T-helper 1 cell treated with Interleukin-12 subunit alpha and Interleukin-12 subunit beta and Interleukin-4 antibody, amounts not matched to agents 30 μg/mL and 1 μg/mL, for 36 hours (primary cell): ENCODE data around the gene SLC23A2.

Experiments
- H3K27ac Mint-ChIP-seq: one replicate; pipeline ENCODE4 v1.8.0; 2021; ENCODE audit warnings: mild to moderate bottlenecking, mixed read lengths
- H3K27me3 Mint-ChIP-seq: one replicate; pipeline ENCODE4 v1.8.0; 2021; ENCODE audit warnings: low read depth, mixed read lengths
- H3K36me3 Mint-ChIP-seq: one replicate; pipeline ENCODE4 v1.8.0; 2021; ENCODE audit warnings: low read depth, mixed read lengths
- H3K4me1 Mint-ChIP-seq: one replicate; pipeline ENCODE4 v1.8.0; 2021; ENCODE audit warnings: low read depth, mixed read lengths
- H3K4me3 Mint-ChIP-seq: one replicate; pipeline ENCODE4 v1.8.0; 2021; ENCODE audit warnings: mild to moderate bottlenecking, moderate library complexity, mixed read lengths
- H3K9me3 Mint-ChIP-seq: one replicate; pipeline ENCODE4 v1.8.0; 2021; ENCODE audit warnings: mixed read lengths

Gene SLC23A2

DNA sequence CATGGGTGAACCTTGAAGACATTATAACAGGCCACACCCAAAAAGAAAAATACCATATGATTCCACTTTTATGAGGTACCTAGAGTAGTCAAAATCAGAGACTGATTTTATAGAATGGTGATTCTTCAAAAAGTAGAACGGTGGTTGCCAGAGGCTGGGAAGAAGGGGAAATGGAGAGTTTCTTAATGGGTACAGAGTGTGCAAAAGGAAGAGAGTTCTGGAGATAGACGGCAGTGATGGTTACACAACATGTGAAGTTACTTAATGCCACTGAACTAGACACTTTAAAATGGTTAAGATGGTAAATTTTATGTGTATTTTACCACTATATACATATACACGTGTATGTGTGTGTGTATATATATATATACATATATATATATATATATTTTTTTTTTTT, 198.8 kb downstream of the SLC23A2 start:
- Mint-ChIP-seq H3K36me3 (peaks cover 63% of the 10 kb centered on the region), H3K27ac (no peak overlapping the region), H3K4me1 (peaks cover 17% of the 10 kb centered on the region), H3K27me3 (no peaks in the 10 kb centered on the region), H3K9me3 (peaks cover 5% of the 10 kb centered on the region), H3K4me3 (no peak overlapping the region)
